SK-N-SH (cell line): ENCODE measurements around the gene HSPB3. TPM values are rescaled to one million over a fixed set of nuclear protein-coding genes. Genes with fewer than 3 reads are reported as not detected.

Experiments
- CTCF ChIA-PET: fragments of 300-600, 350-600 bp; formaldehyde crosslinking; extraction: SDS; loops from one replicate; lab custom pipeline; 2021; lab: Yijun Ruan, JAX
- POLR2A ChIA-PET: fragments of 350-600 bp; sonication (Branson Sonifier 250); formaldehyde crosslinking; extraction: SDS; loops from one replicate; lab custom pipeline; 2020; ENCODE audit warnings: antibody characterized with exemption, inconsistent platforms; lab: Yijun Ruan, JAX
- DNase-seq: peaks from one replicate; pipeline ENCODE4 v3.0.0; 2012
- H2AFZ ChIP-seq: fragments of 200-600 bp; sonication (generic); 2 replicates; pipeline ENCODE4 v1.8.1; 2016; ENCODE audit warnings: antibody characterized with exemption, mild to moderate bottlenecking, low read depth
- H3F3A ChIP-seq: fragments of 200-600 bp; sonication (generic); replicated peaks from 2 replicates; pipeline ENCODE3; 2016; ENCODE audit warnings: antibody characterized with exemption, mild to moderate bottlenecking; ENCODE audit not compliant: insufficient read depth
- H3K27ac ChIP-seq, 2 experiments: fragments of 200-500 bp in 1 of 2; fragments of 200-600 bp in 1 of 2; sonication (Bioruptor generic) in 1 of 2; sonication (generic), shearing (Covaris generic) in 1 of 2; 2 replicates each; pipeline versions ENCODE4 v1.5.1 to v1.6.1; 2014 to 2016; ENCODE audit warnings: low read depth in 2 of 2, inconsistent platforms in 1 of 2, low read length in 1 of 2, mild to moderate bottlenecking in 1 of 2, mixed read lengths in 1 of 2
- H3K27me3 ChIP-seq: fragments of 200-600 bp; sonication (generic), shearing (Covaris generic); 2 replicates; pipeline ENCODE4 v1.6.1; 2016; ENCODE audit warnings: mixed run types; ENCODE audit not compliant: insufficient read depth
- H3K36me3 ChIP-seq, 2 experiments: fragments of 200-500 bp in 1 of 2; fragments of 200-600 bp in 1 of 2; sonication (Bioruptor generic) in 1 of 2; sonication (generic) in 1 of 2; replicated peaks in 1 of 2; 2 replicates each; pipeline versions ENCODE3 to v1.5.1; 2014 to 2016; ENCODE audit warnings: low read length in 1 of 2, mild to moderate bottlenecking in 1 of 2; ENCODE audit not compliant: insufficient read depth in 2 of 2, control insufficient read depth in 1 of 2
- H3K4me1 ChIP-seq, 2 experiments: fragments of 200-500 bp in 1 of 2; fragments of 200-600 bp in 1 of 2; sonication (Bioruptor generic) in 1 of 2; sonication (generic), shearing (Covaris generic) in 1 of 2; 2 replicates each; pipeline versions ENCODE4 v1.5.1 to v1.6.1; 2014 to 2016; ENCODE audit warnings: low read depth in 1 of 2, low read length in 1 of 2, mixed run types in 1 of 2; ENCODE audit not compliant: insufficient read depth in 2 of 2, control insufficient read depth in 1 of 2
- H3K4me2 ChIP-seq: fragments of 200-600 bp; sonication (generic), shearing (Covaris generic); 2 replicates; pipeline ENCODE4 v1.6.1; 2017; ENCODE audit warnings: mixed run types
- H3K4me3 ChIP-seq, 2 experiments: fragments of 200-500 bp in 1 of 2; fragments of 200-600 bp in 1 of 2; sonication (Bioruptor generic) in 1 of 2; sonication (generic), shearing (Covaris generic) in 1 of 2; 2 replicates each; pipeline versions ENCODE4 v1.5.1 to v1.8.1; 2014 to 2016; ENCODE audit warnings: low read depth in 2 of 2, inconsistent platforms in 1 of 2, low read length in 1 of 2, mild to moderate bottlenecking in 1 of 2, mixed read lengths in 1 of 2, moderate library complexity in 1 of 2
- H3K79me2 ChIP-seq: fragments of 200-600 bp; sonication (generic); 2 replicates; pipeline ENCODE4 v1.8.1; 2017; ENCODE audit warnings: mild to moderate bottlenecking; ENCODE audit not compliant: insufficient read depth
- H3K9ac ChIP-seq: fragments of 200-600 bp; sonication (generic); 2 replicates; pipeline ENCODE4 v1.6.1; 2017; ENCODE audit warnings: mixed run types
- H3K9me2 ChIP-seq: fragments of 200-600 bp; sonication (generic); 2 replicates; pipeline ENCODE4 v1.6.1; 2017; ENCODE audit warnings: mixed run types
- H3K9me3 ChIP-seq: fragments of 200-600 bp; sonication (generic); 2 replicates; pipeline ENCODE4 v1.6.1; 2017; ENCODE audit warnings: mixed run types, mild to moderate bottlenecking, moderate library complexity
- H4K20me1 ChIP-seq: fragments of 200-600 bp; sonication (generic); 2 replicates; pipeline ENCODE4 v1.6.1; 2017; ENCODE audit warnings: mild to moderate bottlenecking, mixed run types; ENCODE audit not compliant: insufficient read depth
- CHD2 ChIP-seq: fragments of 150-350 bp; IDR thresholded peaks from 2 replicates; pipeline ENCODE4 v1.6.1; 2018; ENCODE audit warnings: low read length; ENCODE audit not compliant: partially characterized antibody
- CTCF ChIP-seq: fragments of 200-600 bp; sonication (generic); IDR thresholded peaks from 2 replicates; pipeline ENCODE4 v1.6.1; 2017; ENCODE audit warnings: antibody characterized with exemption, mild to moderate bottlenecking, moderate library complexity
- EP300 ChIP-seq, 2 experiments: IDR thresholded peaks; 2 replicates each; pipeline versions ENCODE4 v1.4.0 to v1.6.1; 2012; ENCODE audit warnings: borderline replicate concordance in 1 of 2, low read depth in 1 of 2, low read length in 1 of 2
- FOSL2 ChIP-seq: IDR thresholded peaks from 2 replicates; pipeline ENCODE4 v1.4.0; 2012; ENCODE audit warnings: low read depth, mild to moderate bottlenecking, moderate library complexity, borderline replicate concordance
- FOXJ3 ChIP-seq: sonication (generic); formaldehyde crosslinking; IDR thresholded peaks from 2 replicates; pipeline ENCODE4 v1.5.1; 2020; ENCODE audit warnings: mild to moderate bottlenecking, missing genetic modification reagents
- GABPA ChIP-seq: IDR thresholded peaks from 2 replicates; pipeline ENCODE4 v1.4.0; 2012; ENCODE audit warnings: low read depth, mild to moderate bottlenecking
- GATA2 ChIP-seq: sonication (generic); formaldehyde crosslinking; IDR thresholded peaks from 2 replicates; pipeline ENCODE4 v1.5.0; 2020; ENCODE audit warnings: mild to moderate bottlenecking, missing genetic modification reagents
- IRF3 ChIP-seq: fragments of 150-350 bp; IDR thresholded peaks from 2 replicates; pipeline ENCODE4 v1.6.1; 2016; ENCODE audit warnings: mild to moderate bottlenecking, low read depth, low read length
- MAX ChIP-seq: IDR thresholded peaks from 2 replicates; pipeline ENCODE4 v1.4.0; 2012; ENCODE audit warnings: low read depth
- PBX3 ChIP-seq: IDR thresholded peaks from 2 replicates; pipeline ENCODE4; 2012
- REST ChIP-seq: IDR thresholded peaks from 2 replicates; pipeline ENCODE4 v1.6.1; 2012; ENCODE audit warnings: mild to moderate bottlenecking, low read depth, low read length, moderate library complexity
- RFX5 ChIP-seq: IDR thresholded peaks from 2 replicates; pipeline ENCODE4 v1.6.1; 2012; ENCODE audit warnings: mild to moderate bottlenecking, improper control_type of control experiment, low read length
- SIN3A ChIP-seq: IDR thresholded peaks from 2 replicates; pipeline ENCODE4 v1.6.1; 2012; ENCODE audit warnings: low read depth, mild to moderate bottlenecking, low read length, moderate library complexity, borderline replicate concordance
- USF1 ChIP-seq: IDR thresholded peaks from 2 replicates; pipeline ENCODE4 v1.4.0; 2012; ENCODE audit warnings: low read depth, borderline replicate concordance
- USF2 ChIP-seq: fragments of 150-350 bp; IDR thresholded peaks from 2 replicates; pipeline ENCODE4 v1.6.1; 2017; ENCODE audit warnings: antibody characterized with exemption, low read length, low read depth, borderline replicate concordance
- ZBTB33 ChIP-seq: IDR thresholded peaks from 2 replicates; pipeline ENCODE4 v1.4.0; 2012; ENCODE audit warnings: low read depth, borderline replicate concordance
- polyA plus RNA-seq, 3 experiments: library from polyadenylated mRNA; depleted of rRNA; stranded (reverse); fragments of >200 nt; gene quantifications; 2 replicates each; pipeline ENCODE4 v1.2.3, GENCODE V29; 2012

Gene HSPB3
- polyA plus RNA-seq, 1 of the 3 experiments (the other 2 are of a cell fraction), result 3.3 TPM

GRCh38 chr5:54415896-54416601, 39.5 kb upstream of the HSPB3 start:
- ChIA-PET CTCF (interaction anchor here (1.6 to 2.6 kb wide), 2 partner anchors 172 to 451 kb away, joined by 4 to 15 read pairs; no protein-coding TSS in a partner anchor), POLR2A (no interaction called here)
- H3K27ac ChIP-seq, result no peak overlapping the region
- H3K4me1 ChIP-seq, result 0 out of 4 replicates have a peak, but pooled peaks cover 0 to 3% of the 10 kb centered on the region in 2 experiments
- H3K79me2 ChIP-seq, result no peaks in the 10 kb centered on the region
- no peak overlapping the region for H3K4me2 ChIP-seq
- H2AFZ ChIP-seq, result no peak overlapping the region
- H3K27me3 ChIP-seq, result no peaks in the 10 kb centered on the region
- no peak for TF ChIP-seq CTCF
- no peak for TF ChIP-seq MAX
- no peak for TF ChIP-seq USF1
- no peak for TF ChIP-seq GATA2
- no peak for TF ChIP-seq EP300 (IDR thresholded peaks at IDR 0.05; ENCODE audit: borderline replicate concordance in 1 of 2, low read depth in 1 of 2, low read length in 1 of 2)
- TF ChIP-seq REST, result no peak
- TF ChIP-seq ZBTB33, result no peak
- TF ChIP-seq RFX5, result no peak
- no peak for TF ChIP-seq FOXJ3 (CRISPR knock-in tag)
- no peak for TF ChIP-seq CHD2
- TF ChIP-seq FOSL2, result no peak; the same call in 1 of the 2 replicates
- TF ChIP-seq USF2, result no peak
- TF ChIP-seq GABPA, result no peak
- TF ChIP-seq PBX3, result no peak
- TF ChIP-seq SIN3A, result no peak
- TF ChIP-seq IRF3, result no peak
- H3K9me2 ChIP-seq, result no peaks in the 10 kb centered on the region
- H3K4me3 ChIP-seq, result no peak overlapping the region
- H3F3A ChIP-seq, result no peaks in the 10 kb centered on the region
- no peak for DNase-seq
- no peaks in the 10 kb centered on the region for H3K36me3 ChIP-seq
- no peaks in the 10 kb centered on the region for H4K20me1 ChIP-seq
- no peak overlapping the region for H3K9ac ChIP-seq
- no peaks in the 10 kb centered on the region for H3K9me3 ChIP-seq
